Measurements from ENCODE around the gene INPP5F. TPM values are rescaled to one million over a fixed set of nuclear protein-coding genes. Genes with fewer than 3 reads are reported as not detected.

INPP5F gene
- total and polyA plus RNA-seq, 2 donors (not counting 1 experiment from before 2014, with no cell fraction given), result 15.0 to 23.3 TPM

GRCh38 chr10:119679480-119679829, 46.4 kb upstream of the INPP5F start:
- no peaks in the 10 kb centered on the region for H4K20me1 ChIP-seq (ENCODE audit: control insufficient read depth, extremely low read depth, insufficient read depth, low read length)
- H3K4me1 ChIP-seq (ENCODE audit: control insufficient read depth, extremely low read depth, insufficient read depth, low read length), result peaks cover 30% of the 10 kb centered on the region
- peaks cover 8% of the 10 kb centered on the region for H3K36me3 ChIP-seq (ENCODE audit: control insufficient read depth, insufficient read depth, low read length)
- no peak for DNase-seq (ENCODE audit: low read depth in 2 of 2)
- no peaks in the 10 kb centered on the region for H3K9me3 ChIP-seq (ENCODE audit: control insufficient read depth, insufficient read depth, low read depth, low read length)
- H2AFZ ChIP-seq (ENCODE audit: low read length), result no peak overlapping the region
- H3K27me3 ChIP-seq (ENCODE audit: control insufficient read depth, insufficient read depth, low read length), result no peaks in the 10 kb centered on the region
- no peak for TF ChIP-seq EZH2 (IDR thresholded peaks at IDR 0.05; ENCODE audit: low read length, missing control alignments)
- no peak for TF ChIP-seq CTCF (conservative IDR thresholded peaks at IDR 0.05 in 1 of 2, IDR thresholded peaks at IDR 0.05 in 1 of 2; ENCODE audit: low read depth in 1 of 2, low read length in 2 of 2)
- no peak overlapping the region for H3K9ac ChIP-seq (ENCODE audit: insufficient read depth, low read length)
- no peak overlapping the region for H3K4me2 ChIP-seq (ENCODE audit: extremely low read depth, insufficient read depth, low read length)
- no peak overlapping the region for H3K4me3 ChIP-seq (replicated peaks in 1 of 4; ENCODE audit: control extremely low read depth in 1 of 4, insufficient read depth in 1 of 4, low read depth in 3 of 4, low read length in 4 of 4)
- H3K79me2 ChIP-seq (ENCODE audit: control insufficient read depth, insufficient read depth, low read length), result peaks cover 4% of the 10 kb centered on the region
- H3K27ac ChIP-seq (ENCODE audit: insufficient read depth, low read length), result no peak overlapping the region

GRCh38 chr10:119680050-119680449, 45.8 kb upstream of the INPP5F start:
- H2AFZ ChIP-seq (ENCODE audit: low read length), result no peak overlapping the region
- H3K9ac ChIP-seq (ENCODE audit: insufficient read depth, low read length), result no peak overlapping the region
- H3K4me2 ChIP-seq (ENCODE audit: extremely low read depth, insufficient read depth, low read length), result no peak overlapping the region
- H3K9me3 ChIP-seq (ENCODE audit: control insufficient read depth, insufficient read depth, low read depth, low read length), result no peaks in the 10 kb centered on the region
- peaks cover 8% of the 10 kb centered on the region for H3K36me3 ChIP-seq (ENCODE audit: control insufficient read depth, insufficient read depth, low read length)
- peaks cover 4% of the 10 kb centered on the region for H3K79me2 ChIP-seq (ENCODE audit: control insufficient read depth, insufficient read depth, low read length)
- no peaks in the 10 kb centered on the region for H3K27me3 ChIP-seq (ENCODE audit: control insufficient read depth, insufficient read depth, low read length)
- H3K4me3 ChIP-seq (replicated peaks in 1 of 4; ENCODE audit: control extremely low read depth in 1 of 4, insufficient read depth in 1 of 4, low read depth in 3 of 4, low read length in 4 of 4), result no peak overlapping the region
- H4K20me1 ChIP-seq (ENCODE audit: control insufficient read depth, extremely low read depth, insufficient read depth, low read length), result no peaks in the 10 kb centered on the region
- DNase-seq (ENCODE audit: low read depth in 2 of 2), result peak; percentile 63 to 86
- H3K4me1 ChIP-seq (ENCODE audit: control insufficient read depth, extremely low read depth, insufficient read depth, low read length), result peaks cover 29% of the 10 kb centered on the region
- no peak overlapping the region for H3K27ac ChIP-seq (ENCODE audit: insufficient read depth, low read length)
- TF ChIP-seq EZH2 (IDR thresholded peaks at IDR 0.05; ENCODE audit: low read length, missing control alignments) (no peak), CTCF (conservative IDR thresholded peaks at IDR 0.05 in 1 of 2, IDR thresholded peaks at IDR 0.05 in 1 of 2; ENCODE audit: low read depth in 1 of 2, low read length in 2 of 2) (no peak)

- H2AFZ ChIP-seq (ENCODE audit: low read length), result no peak overlapping the region
- no peaks in the 10 kb centered on the region for H3K27me3 ChIP-seq (ENCODE audit: control insufficient read depth, insufficient read depth, low read length)
- no peaks in the 10 kb centered on the region for H3K9me3 ChIP-seq (ENCODE audit: control insufficient read depth, insufficient read depth, low read depth, low read length)
- H3K9ac ChIP-seq (ENCODE audit: insufficient read depth, low read length), result no peak overlapping the region
- DNase-seq (ENCODE audit: low read depth in 2 of 2), result peak; percentile 37 to 67
- H3K4me1 ChIP-seq (ENCODE audit: control insufficient read depth, extremely low read depth, insufficient read depth, low read length), result peaks cover 25% of the 10 kb centered on the region
- peaks cover 8% of the 10 kb centered on the region for H3K36me3 ChIP-seq (ENCODE audit: control insufficient read depth, insufficient read depth, low read length)
- TF ChIP-seq CTCF (conservative IDR thresholded peaks at IDR 0.05 in 1 of 2, IDR thresholded peaks at IDR 0.05 in 1 of 2; ENCODE audit: low read depth in 1 of 2, low read length in 2 of 2) (no peak), EZH2 (IDR thresholded peaks at IDR 0.05; ENCODE audit: low read length, missing control alignments) (no peak)
- H4K20me1 ChIP-seq (ENCODE audit: control insufficient read depth, extremely low read depth, insufficient read depth, low read length), result no peaks in the 10 kb centered on the region
- peaks cover 4% of the 10 kb centered on the region for H3K79me2 ChIP-seq (ENCODE audit: control insufficient read depth, insufficient read depth, low read length)
- H3K27ac ChIP-seq (ENCODE audit: insufficient read depth, low read length), result no peak overlapping the region
- no peak overlapping the region for H3K4me3 ChIP-seq (replicated peaks in 1 of 4; ENCODE audit: control extremely low read depth in 1 of 4, insufficient read depth in 1 of 4, low read depth in 3 of 4, low read length in 4 of 4)
- H3K4me2 ChIP-seq (ENCODE audit: extremely low read depth, insufficient read depth, low read length), result no peak overlapping the region
Measured at GRCh38 chr10:119680650-119681081, 45.2 kb upstream of the INPP5F start.
